ENCODE results near the gene ZNRF1.

Gene ZNRF1

GRCh38 chr16:75062976-75063346 is 64.1 kb downstream of the ZNRF1 start:
- DNase-seq = no peak

GRCh38 chr16:75063549-75064088 is 64.8 kb downstream of the ZNRF1 start:
- no peak for DNase-seq

- no peak for DNase-seq
Measured at GRCh38 chr16:75064403-75065148, 65.8 kb downstream of the ZNRF1 start.

- no peak for DNase-seq
Measured at GRCh38 chr16:75065149-75065505, 66.3 kb downstream of the ZNRF1 start.

GRCh38 chr16:75065521-75066149 is 66.8 kb downstream of the ZNRF1 start:
- no peak for DNase-seq

GRCh38 chr16:75066861-75067447 is 68.1 kb downstream of the ZNRF1 start:
- no peak for DNase-seq

GRCh38 chr16:75068085-75069031 is 69.5 kb downstream of the ZNRF1 start:
- DNase-seq = no peak

GRCh38 chr16:75070012-75070841 is 71.4 kb downstream of the ZNRF1 start:
- no peak for DNase-seq

- DNase-seq = no peak
Measured at GRCh38 chr16:75071621-75072020, 72.8 kb downstream of the ZNRF1 start.

- DNase-seq = no peak
Measured at GRCh38 chr16:75072239-75072947, 73.6 kb downstream of the ZNRF1 start.

- no peak for DNase-seq
Measured at GRCh38 chr16:75073545-75074303, 74.9 kb downstream of the ZNRF1 start.

- DNase-seq = no peak
Measured at GRCh38 chr16:75074304-75074793, 75.5 kb downstream of the ZNRF1 start.

- no peak for DNase-seq
Measured at GRCh38 chr16:75074920-75075687, 76.3 kb downstream of the ZNRF1 start.

GRCh38 chr16:75075688-75076268 is 77.0 kb downstream of the ZNRF1 start:
- DNase-seq = no peak

- DNase-seq = no peak
Measured at GRCh38 chr16:75078886-75079285, 80.1 kb downstream of the ZNRF1 start.

- DNase-seq = no peak
Measured at GRCh38 chr16:75079346-75079926, 80.6 kb downstream of the ZNRF1 start.

GRCh38 chr16:75080205-75081029 is 81.6 kb downstream of the ZNRF1 start:
- DNase-seq = no peak

Measured in NCI-H82 (cell line).